Raji (cell line): ENCODE results near the gene MARCKS.

ENCODE experiments used
- POLR2A ChIP-seq: IDR thresholded peaks from 2 replicates; pipeline ENCODE4 v1.6.1; 2011; ENCODE audit warnings: low read depth, low read length, control low read depth; ENCODE audit not compliant: insufficient read depth

MARCKS gene

GRCh38 chr6:113860181-113860955, 3.2 kb downstream of the MARCKS start:
- TF ChIP-seq POLR2A: no peak

GRCh38 chr6:113862112-113862511, 5.0 kb downstream of the MARCKS start:
- no peak for TF ChIP-seq POLR2A

- TF ChIP-seq POLR2A: no peak
Measured at GRCh38 chr6:113870917-113871316, 13.8 kb downstream of the MARCKS start.

DNA sequence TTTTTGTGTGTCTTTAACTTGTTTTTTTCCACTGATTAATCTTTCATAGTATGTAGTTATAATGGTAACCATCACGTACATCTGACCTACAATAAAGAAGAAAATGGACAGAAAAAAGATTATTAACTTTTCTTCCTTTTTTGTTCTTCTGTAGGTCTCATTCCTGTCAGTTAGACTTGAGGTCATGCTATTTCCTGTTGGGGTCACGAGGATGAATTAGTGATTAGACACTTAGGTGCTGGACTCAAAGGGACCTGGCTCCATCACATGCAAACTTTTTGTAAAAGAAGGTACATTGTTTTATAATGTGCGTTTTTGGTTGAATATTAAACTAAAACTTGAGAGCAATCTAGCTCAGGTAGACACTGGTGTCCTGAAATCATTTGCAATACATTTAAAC, 14.8 kb downstream of the MARCKS start:
- TF ChIP-seq POLR2A: no peak

GRCh38 chr6:113873043-113873667, 16.0 kb downstream of the MARCKS start:
- peak; percentile 52 for TF ChIP-seq POLR2A

DNA sequence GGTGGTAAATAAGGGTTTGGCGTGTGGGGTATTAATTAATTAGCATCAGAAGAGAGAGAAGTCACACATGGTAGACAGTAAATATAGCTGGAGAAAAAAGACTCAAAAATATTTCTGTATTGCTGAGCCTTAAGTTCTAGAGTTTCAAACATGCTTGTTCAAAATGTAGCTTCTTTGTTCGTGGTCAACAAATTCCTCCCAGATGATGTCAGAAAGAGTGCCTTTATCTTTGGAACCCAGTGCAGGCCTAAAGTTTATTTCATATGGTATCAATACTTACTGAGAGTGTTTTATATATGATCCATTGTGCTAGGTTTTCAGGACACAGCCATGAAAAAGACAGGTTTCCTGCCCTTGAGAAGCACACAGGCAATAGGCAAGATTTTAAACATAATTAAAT, 18.3 kb downstream of the MARCKS start:
- TF ChIP-seq POLR2A: no peak

GRCh38 chr6:113876695-113877094, 19.6 kb downstream of the MARCKS start:
- no peak for TF ChIP-seq POLR2A

DNA sequence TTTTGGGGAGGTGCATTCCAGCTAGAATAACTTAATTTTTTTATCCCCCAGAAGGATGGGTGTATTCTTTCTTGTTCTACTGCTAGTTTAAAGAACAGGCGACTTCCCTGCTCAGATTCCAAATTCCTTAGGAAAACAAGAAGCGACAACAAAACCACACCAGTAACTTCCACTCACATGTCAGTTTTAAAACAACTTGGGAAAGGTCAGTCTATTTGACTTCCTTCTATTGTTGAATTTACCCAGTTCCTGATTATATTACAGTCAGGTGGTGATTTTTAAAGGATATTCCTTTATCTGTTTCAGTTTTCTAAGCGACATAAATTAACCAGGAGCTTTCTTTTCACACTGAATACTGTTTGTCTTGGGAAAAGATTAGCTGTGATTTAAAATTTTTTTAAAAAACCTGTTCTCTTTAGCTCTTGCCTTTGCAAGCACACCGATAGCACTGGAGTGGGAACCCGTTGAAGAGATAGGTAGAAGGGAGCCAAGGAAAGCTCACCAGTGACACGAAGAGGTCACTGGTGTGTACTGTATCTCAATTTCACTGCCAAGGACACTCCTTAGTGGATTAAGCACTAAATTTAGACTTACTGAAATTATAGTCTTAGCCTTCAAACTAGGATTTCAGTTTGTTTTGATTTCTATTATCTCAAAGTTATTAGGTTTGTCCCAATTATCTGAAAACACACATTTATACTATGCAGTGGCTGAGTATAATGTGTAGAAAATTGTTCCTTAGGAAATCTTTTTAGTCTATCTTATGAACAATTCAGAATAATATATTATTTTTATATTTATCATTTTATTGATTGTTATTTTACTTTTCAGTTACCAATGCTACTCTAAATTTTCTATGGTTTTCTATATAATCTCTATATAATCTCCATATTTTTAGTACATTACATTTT, 22.3 kb downstream of the MARCKS start:
- TF ChIP-seq POLR2A: no peak

GRCh38 chr6:113881478-113881980, 24.4 kb downstream of the MARCKS start:
- TF ChIP-seq POLR2A: no peak

- TF ChIP-seq POLR2A: no peak
Measured at GRCh38 chr6:113882336-113883022, 25.3 kb downstream of the MARCKS start.

GRCh38 chr6:113884011-113884410, 26.9 kb downstream of the MARCKS start:
- TF ChIP-seq POLR2A: no peak

DNA sequence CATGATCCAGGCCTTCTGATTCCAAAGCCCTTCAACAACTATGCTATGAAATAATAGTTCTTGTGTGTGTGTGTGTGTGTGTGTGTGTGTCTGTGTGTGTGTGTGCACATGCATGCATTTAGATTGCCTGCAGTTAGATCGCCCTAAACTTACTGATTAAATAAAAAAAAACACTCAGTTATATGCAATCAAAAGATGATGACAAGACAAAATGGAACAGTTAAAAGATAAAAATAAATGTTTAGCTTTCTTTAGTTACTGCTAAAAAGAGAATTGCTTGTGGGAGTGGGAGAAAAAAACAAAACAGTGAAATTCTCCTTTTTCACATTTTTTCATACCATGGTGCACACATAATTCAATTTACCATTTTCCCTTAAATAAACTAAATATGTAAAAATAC, 29.4 kb downstream of the MARCKS start:
- no peak for TF ChIP-seq POLR2A

DNA sequence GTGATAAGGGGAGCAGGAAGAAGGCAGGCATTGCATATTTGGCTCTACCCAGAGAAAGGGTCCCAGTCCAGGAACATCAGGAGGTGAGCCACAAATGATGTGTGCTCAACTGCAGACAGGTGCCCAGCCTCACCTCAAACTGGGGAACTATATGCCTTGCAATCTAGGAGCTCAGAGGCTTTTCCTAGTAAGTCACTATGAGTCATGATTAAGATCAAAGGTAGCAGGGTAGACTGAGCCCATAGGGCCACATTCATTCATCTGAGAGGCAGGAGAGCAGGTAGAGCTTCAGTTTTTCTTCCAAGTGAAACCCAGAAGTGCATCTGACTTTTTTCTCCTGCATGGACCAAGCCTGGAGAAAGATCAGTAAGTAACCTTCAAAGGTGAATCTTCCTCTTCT, 31.3 kb downstream of the MARCKS start:
- TF ChIP-seq POLR2A: no peak

- TF ChIP-seq POLR2A: no peak
Measured at GRCh38 chr6:113888956-113889630, 31.9 kb downstream of the MARCKS start.
